H1 (cell line): ENCODE measurements around the gene BLCAP. TPM values are rescaled to one million over a fixed set of nuclear protein-coding genes. Genes with fewer than 3 reads are reported as not detected.

Experiments used
- CTCF ChIA-PET: fragments of 300-600 bp; sonication (Branson Sonifier 250); formaldehyde crosslinking; loops from one replicate; lab custom pipeline; 2021; ENCODE audit not compliant: partially characterized antibody; lab: Charles Lee
- POLR2A ChIA-PET: fragments of 300-600 bp; sonication (Branson Sonifier 250); formaldehyde crosslinking; loops from one replicate; lab custom pipeline; 2021; ENCODE audit warnings: inconsistent platforms; ENCODE audit not compliant: partially characterized antibody; lab: Charles Lee
- DNase-seq, 2 experiments: peaks; one replicate each; pipeline versions ENCODE4 v3.0.0 to v3.0.0-alpha.2; 2010 to 2022; ENCODE audit warnings: low spot score in 2 of 2, low read depth in 1 of 2, mixed read lengths in 1 of 2
- FAIRE-seq: peaks from 2 replicates; lab custom pipeline; 2011; peaks lifted over from hg19 to GRCh38; lab: Jason Lieb, UNC
- H2AFZ ChIP-seq: 2 replicates; pipeline ENCODE4 v1.8.1; 2012; ENCODE audit warnings: low read length, inconsistent platforms
- H2AK5ac ChIP-seq: 2 replicates; pipeline ENCODE4 v1.6.1; 2013; ENCODE audit warnings: low read depth, low read length
- H2BK120ac ChIP-seq: replicated peaks from 2 replicates; pipeline ENCODE3; 2013; ENCODE audit warnings: low read depth, low read length, inconsistent platforms
- H2BK12ac ChIP-seq: 2 replicates; pipeline ENCODE4 v1.6.1; 2013; ENCODE audit warnings: low read depth, low read length
- H2BK15ac ChIP-seq: 2 replicates; pipeline ENCODE4 v1.6.1; 2013; ENCODE audit warnings: low read length
- H2BK20ac ChIP-seq: 2 replicates; pipeline ENCODE4 v1.6.1; 2013; ENCODE audit warnings: low read length
- H2BK5ac ChIP-seq: 2 replicates; pipeline ENCODE4 v1.6.1; 2013; ENCODE audit warnings: low read depth, low read length
- H3K14ac ChIP-seq: 2 replicates; pipeline ENCODE4 v1.6.1; 2013; ENCODE audit warnings: inconsistent platforms; ENCODE audit not compliant: insufficient read length
- H3K18ac ChIP-seq: 2 replicates; pipeline ENCODE4 v1.6.1; 2013; ENCODE audit warnings: low read length; ENCODE audit errors: extremely low read depth
- H3K23ac ChIP-seq: 2 replicates; pipeline ENCODE4 v1.6.1; 2013; ENCODE audit warnings: inconsistent platforms; ENCODE audit not compliant: insufficient read length
- H3K23me2 ChIP-seq: 2 replicates; pipeline ENCODE4 v1.6.1; 2013; ENCODE audit warnings: low read depth, low read length
- H3K27ac ChIP-seq: 2 replicates; pipeline ENCODE4 v1.6.1; 2011; ENCODE audit warnings: low read depth, low read length, inconsistent platforms
- H3K27me3 ChIP-seq, 4 experiments: replicated peaks in 1 of 4; 1 replicate in 1 of 4; 2 replicates in 3 of 4; pipeline versions ENCODE4 v1.6.1 to v1.8.1; 2011 to 2013; ENCODE audit warnings: low read length in 3 of 4, mild to moderate bottlenecking in 3 of 4, inconsistent platforms in 2 of 4, mixed read lengths in 2 of 4, moderate library complexity in 1 of 4; ENCODE audit not compliant: control insufficient read depth in 3 of 4, insufficient read depth in 3 of 4; ENCODE audit errors: extremely low read depth in 1 of 4
- H3K36me3 ChIP-seq, 4 experiments: 2 replicates each; pipeline versions ENCODE4 v1.6.1 to v1.8.1; 2011 to 2013; ENCODE audit warnings: mild to moderate bottlenecking in 4 of 4, low read length in 3 of 4, moderate library complexity in 2 of 4, control low read depth in 1 of 4, inconsistent platforms in 1 of 4; ENCODE audit not compliant: insufficient read depth in 4 of 4, control insufficient read depth in 2 of 4
- H3K4ac ChIP-seq: replicated peaks from 2 replicates; pipeline ENCODE3; 2013; ENCODE audit warnings: low read length, low read depth, mixed read lengths, inconsistent platforms; ENCODE audit not compliant: insufficient read length
- H3K4me1 ChIP-seq, 4 experiments: replicated peaks in 1 of 4; 1 replicate in 1 of 4; 2 replicates in 3 of 4; pipeline versions ENCODE4 v1.6.1 to v1.8.1; 2011 to 2013; ENCODE audit warnings: low read length in 3 of 4, inconsistent platforms in 2 of 4, mixed read lengths in 1 of 4; ENCODE audit not compliant: insufficient read depth in 4 of 4, control insufficient read depth in 3 of 4
- H3K4me2 ChIP-seq, 2 experiments: 2 replicates each; pipeline versions ENCODE4 v1.6.1 to v1.8.1; 2011 to 2013; ENCODE audit warnings: low read depth in 2 of 2, low read length in 2 of 2, control low read depth in 1 of 2, inconsistent platforms in 1 of 2, mild to moderate bottlenecking in 1 of 2; ENCODE audit not compliant: insufficient read depth in 1 of 2
- H3K4me3 ChIP-seq, 4 experiments: fragments of 200-600, 300-600 bp in 1 of 4; sonication (generic), shearing (Covaris generic), sonication (Bioruptor Twin) in 1 of 4; 2 replicates each; pipeline versions ENCODE4 v1.5.1 to v1.8.1; 2011 to 2016; ENCODE audit warnings: low read length in 4 of 4, low read depth in 3 of 4, control low read depth in 2 of 4, inconsistent platforms in 2 of 4, mild to moderate bottlenecking in 2 of 4, mixed read lengths in 1 of 4, moderate library complexity in 1 of 4; ENCODE audit not compliant: insufficient read depth in 2 of 4; ENCODE audit errors: extremely low read depth in 1 of 4
- H3K56ac ChIP-seq: replicated peaks from 2 replicates; pipeline ENCODE3; 2013; ENCODE audit warnings: low read depth, mild to moderate bottlenecking, mixed read lengths, low read length, inconsistent platforms; ENCODE audit not compliant: insufficient read length
- H3K79me1 ChIP-seq: 2 replicates; pipeline ENCODE4 v1.6.1; 2013; ENCODE audit warnings: low read depth, low read length, control low read depth
- H3K79me2 ChIP-seq, 2 experiments: 2 replicates each; pipeline versions ENCODE4 v1.6.1 to v1.8.1; 2012 to 2013; ENCODE audit warnings: low read length in 2 of 2, mild to moderate bottlenecking in 2 of 2, inconsistent platforms in 1 of 2; ENCODE audit not compliant: insufficient read depth in 2 of 2, control insufficient read depth in 1 of 2
- H3K9ac ChIP-seq, 4 experiments: replicated peaks in 1 of 4; 1 replicate in 1 of 4; 2 replicates in 3 of 4; pipeline versions ENCODE4 v1.6.1 to v1.8.1; 2011 to 2013; ENCODE audit warnings: low read depth in 3 of 4, low read length in 3 of 4, control low read depth in 2 of 4, mild to moderate bottlenecking in 2 of 4, moderate library complexity in 2 of 4, inconsistent platforms in 1 of 4; ENCODE audit errors: extremely low read depth in 1 of 4
- H3K9me3 ChIP-seq, 2 experiments: 2 replicates each; pipeline versions ENCODE4 v1.6.1 to v1.8.1; 2012 to 2013; ENCODE audit warnings: mild to moderate bottlenecking in 2 of 2, moderate library complexity in 2 of 2, control low read depth in 1 of 2, inconsistent platforms in 1 of 2, low read depth in 1 of 2, low read length in 1 of 2, mixed read lengths in 1 of 2; ENCODE audit not compliant: insufficient read depth in 2 of 2
- H4K20me1 ChIP-seq, 2 experiments: replicated peaks in 1 of 2; 2 replicates each; pipeline versions ENCODE3 to v1.8.1; 2011 to 2013; ENCODE audit warnings: inconsistent platforms in 2 of 2, low read length in 2 of 2, mild to moderate bottlenecking in 1 of 2; ENCODE audit not compliant: insufficient read depth in 2 of 2, control insufficient read depth in 1 of 2
- H4K5ac ChIP-seq: 2 replicates; pipeline ENCODE4 v1.6.1; 2013; ENCODE audit warnings: low read length, low read depth, mixed read lengths, inconsistent platforms; ENCODE audit not compliant: insufficient read length
- H4K8ac ChIP-seq: 2 replicates; pipeline ENCODE4 v1.8.0; 2013; ENCODE audit warnings: mild to moderate bottlenecking, moderate library complexity, low read length, inconsistent platforms; ENCODE audit not compliant: insufficient read depth; ENCODE audit errors: extremely low read depth
- H4K91ac ChIP-seq: replicated peaks from 2 replicates; pipeline ENCODE3; 2013; ENCODE audit warnings: low read length, mixed read lengths, inconsistent platforms; ENCODE audit not compliant: insufficient read length
- PHF8 ChIP-seq: fragments of 200-600 bp; sonication (generic); conservative IDR thresholded peaks from 2 replicates; pipeline ENCODE4 v1.7.1; 2012; ENCODE audit warnings: low read depth, mild to moderate bottlenecking, inconsistent platforms, low read length, moderate library complexity
- RXRA ChIP-seq: IDR thresholded peaks from 2 replicates; pipeline ENCODE4 v1.6.1; 2011; ENCODE audit warnings: low read depth, mild to moderate bottlenecking, low read length, moderate library complexity; ENCODE audit not compliant: insufficient read depth
- WGBS, 2 experiments: shearing (Covaris generic) in 1 of 2; methylation state at CpG; one replicate each; pipeline versions ENCODE4 v1.1.6 to v1.1.7; 2013 to 2015; ENCODE audit warnings: low lambda C conversion rate in 2 of 2, mixed read lengths in 2 of 2, inconsistent platforms in 1 of 2, low coverage in 1 of 2, missing lambda C conversion rate in 1 of 2; ENCODE audit not compliant: insufficient replicate concordance in 2 of 2, insufficient coverage in 1 of 2, insufficient read length in 1 of 2; ENCODE audit errors: extremely low coverage in 1 of 2, missing lambda C conversion rate in 1 of 2; 5-methylcytosine and 5-hydroxymethylcytosine counted together
- polyA plus RNA-seq, 7 experiments: library from polyadenylated mRNA; depleted of rRNA in 3 of 7; stranded (reverse) in 5 of 7; unstranded in 2 of 7; fragments of >200 nt in 5 of 7; fragments of 200-250 nt in 2 of 7; gene quantifications; 1 replicate in 5 of 7; 2 replicates in 1 of 7; 4 replicates in 1 of 7; pipeline versions ENCODE4 v1.2.1 to v1.2.3, GENCODE V29; 2011 to 2013; ENCODE audit warnings: missing spikeins in 2 of 7, mixed read lengths in 2 of 7
- total RNA-seq: library from RNA; stranded (reverse); fragmentation: NEBNext Ultra II Directional; extraction: Animal tissue kit (Norgen Biotek cat#: 25700); gene quantifications from 2 replicates; pipeline ENCODE4 v1.2.1, GENCODE V29; 2021

BLCAP gene
- total and polyA plus RNA-seq, 2 of the 8 experiments (the other 6 are each of a cell fraction or from before 2014, with no cell fraction given), result 60.3 to 72.2 TPM

DNA sequence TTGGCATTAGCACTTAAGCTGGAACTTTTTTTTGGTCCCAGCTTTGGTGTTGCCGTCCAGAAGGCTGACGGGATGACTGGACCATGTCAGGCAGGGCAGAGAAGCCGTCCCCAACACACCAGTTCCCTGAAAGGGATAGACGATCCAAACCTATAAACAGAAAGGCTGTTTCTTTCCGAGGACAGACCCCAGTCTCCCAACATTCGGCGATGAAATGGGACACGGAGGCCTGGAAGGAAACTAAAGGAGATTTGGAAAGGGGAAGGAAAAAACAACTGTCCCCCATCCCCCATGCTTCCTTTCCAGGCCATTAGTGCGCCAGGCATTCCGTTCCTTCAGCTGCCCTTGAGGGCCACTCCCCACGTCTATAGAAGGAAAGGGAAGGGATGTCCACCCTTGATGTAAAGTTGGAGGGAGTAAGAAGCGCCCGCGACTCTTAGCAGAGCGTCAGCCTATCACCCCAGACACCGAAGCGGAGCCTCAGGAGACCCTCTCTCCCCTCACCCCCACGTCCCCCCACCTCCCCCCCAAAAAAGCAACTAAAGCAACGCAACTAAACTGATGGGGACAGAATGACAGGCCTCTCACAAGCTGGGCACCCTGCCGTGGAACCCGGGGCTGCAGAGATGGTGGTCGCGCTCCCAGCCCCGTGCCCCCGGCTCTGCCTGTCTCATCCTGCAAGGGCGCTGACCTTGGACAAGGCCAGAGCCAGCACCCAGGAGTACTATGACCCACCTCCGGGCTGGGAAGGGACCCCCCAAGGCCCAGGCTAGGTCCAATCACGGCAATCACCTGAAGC, 638 bp downstream of the BLCAP start:
- peak overlapping the region; percentile 84 to 97 for H3K4me2 ChIP-seq
- peaks cover 9 to 32% (median 16%) of the 10 kb centered on the region in 4 experiments for H3K4me1 ChIP-seq
- peaks cover 15 to 28% of the 10 kb centered on the region in 2 experiments for H4K20me1 ChIP-seq
- H4K8ac ChIP-seq, result peak overlapping the region; percentile 95; the same call in 1 of the 2 replicates
- peak overlapping the region; percentile 59 for H4K91ac ChIP-seq
- FAIRE-seq, result no peak
- H2BK20ac ChIP-seq, result no peak overlapping the region
- peak overlapping the region; percentile 19 for H3K23ac ChIP-seq
- H2BK120ac ChIP-seq, result peak overlapping the region; percentile 18
- H3K9ac ChIP-seq, result peak overlapping the region; percentile 70 to 95 (median 86)
- no peak overlapping the region for H3K14ac ChIP-seq
- POLR2A ChIA-PET, result interaction anchor here (0.9 to 2.7 kb wide), 13 partner anchors 17 to 309 kb away, joined by 3 to 11 read pairs (median 3); no protein-coding TSS in a partner anchor
- TF ChIP-seq RXRA, result no peak
- TF ChIP-seq PHF8, result peak; percentile 18; the same call in 1 of the 2 replicates
- TF ChIP-seq, all 59 proteins: peak for 1
- Histone ChIP-seq H3K4me3 (peak overlapping the region; percentile 72 to 99 (median 92)), H2AFZ (no peak overlapping the region), H3K9me3 (no peaks in the 10 kb centered on the region), H3K79me1 (peaks cover 17% of the 10 kb centered on the region), H3K18ac (peak overlapping the region; percentile 91), H4K5ac (peak overlapping the region; percentile 42), H2BK15ac (0 out of 2 replicates have a peak overlapping the region, but pooled peaks have one; percentile 37), H2AK5ac (peak overlapping the region; percentile 31; the same call in 1 of the 2 replicates), H3K4ac (peak overlapping the region; percentile 9), H3K36me3 (no peaks in the 10 kb centered on the region; a peak in 1 of 8 replicates), H3K27me3 (no peaks in the 10 kb centered on the region; a peak in 1 of 7 replicates), H3K27ac (peak overlapping the region; percentile 99), H2BK12ac (peak overlapping the region; percentile 75), H3K23me2 (peaks cover 10% of the 10 kb centered on the region), H3K56ac (peak overlapping the region; percentile 94), H3K79me2 (peaks cover 16 to 51% of the 10 kb centered on the region in 2 experiments), H2BK5ac (peak overlapping the region; percentile 99)
- CTCF ChIA-PET, result interaction anchor here (0.6 to 3.8 kb wide), 3 partner anchors 129 to 260 kb away, joined by 3 to 18 read pairs (median 3); no protein-coding TSS in a partner anchor
- WGBS, 2 experiments, result 1% methylated on average over 21 of the region's 28 CpGs; no CpG with 5 or more reads in 1 of the 2 experiments
- no peak for DNase-seq
